Pancreas (tissue), 10 donors: ENCODE measurements around the gene OR4K13. TPM values are rescaled to one million over a fixed set of nuclear protein-coding genes. Genes with fewer than 3 reads are reported as not detected.

Experiments
- ATAC-seq, 4 donors: fragments of 200-7000 bp; cut with Tn5 transposase; one replicate each; pipeline versions ENCODE4 v1.8.0 to v1.9.1; 2020; ENCODE audit warnings: mild to moderate bottlenecking in 4 of 4, moderate library complexity in 4 of 4
- DNase-seq, 6 donors: peaks; one replicate each; pipeline ENCODE4 v3.0.0-alpha.2; 2020
- FAIRE-seq: peaks from 2 replicates; lab custom pipeline; 2012; peaks lifted over from hg19 to GRCh38; lab: Jason Lieb, UNC
- H3K27ac ChIP-seq, 4 donors: fragments of 200-600 bp; sonication (generic); 1 replicate in 3 of 4; 2 replicates in 1 of 4; pipeline versions ENCODE4 v1.5.0 to v1.8.0; 2020
- H3K27me3 ChIP-seq, 4 donors: fragments of 200-600 bp; one replicate each; pipeline ENCODE4 v1.8.0; 2021
- H3K36me3 ChIP-seq, 3 donors: fragments of 200-600 bp; sonication (generic) in 1 of 3; one replicate each; pipeline versions ENCODE4 v1.5.0 to v1.8.0; 2020 to 2021
- H3K4me1 ChIP-seq, 3 donors: fragments of 200-600 bp; one replicate each; pipeline ENCODE4 v1.8.0; 2021
- H3K4me3 ChIP-seq, 4 donors: fragments of 200-600 bp; sonication (generic) in 2 of 4; one replicate each; pipeline versions ENCODE4 v1.5.0 to v1.8.0; 2020 to 2021
- H3K9me3 ChIP-seq, 4 donors: fragments of 200-600 bp; one replicate each; pipeline ENCODE4 v1.8.0; 2021
- WGBS, 2 donors: extraction: QIAGEN DNeasy Blood & Tissue Kit; methylation state at CpG; one replicate each; pipeline ENCODE4 v1.1.7; 2013; 5-methylcytosine and 5-hydroxymethylcytosine counted together
- intact Hi-C, 3 donors: fragments of 100-400 bp; cut with DNase I; formaldehyde crosslinking; loops; one replicate each; pipeline versions ENCODE4 v1.11.1 to v1.14.2; 2022
- polyA plus RNA-seq, 2 donors: library from polyadenylated mRNA; stranded (reverse); fragments of 200-250 nt; gene quantifications; one replicate each; pipeline ENCODE4 v1.2.3, GENCODE V29; 2013
- total RNA-seq, 6 donors: library from RNA; stranded (reverse); fragmentation: NEBNext Ultra II Directional in 4 of 6; extraction: Animal tissue kit (Norgen Biotek cat#: 25700) in 4 of 6; gene quantifications; one replicate each; pipeline versions ENCODE4 v1.2.1 to v1.2.4, GENCODE V29; 2021 to 2023
- TF ChIP-seq, protein P1 (sequence below), 4 donors: fragments of 200-600 bp; sonication (generic) in 3 of 4; IDR thresholded peaks; one replicate each; pipeline versions ENCODE4 v1.5.0 to v1.8.0; 2021; ENCODE audit warnings: antibody characterized with exemption in 4 of 4
- donor health status: healthy with polysubstance abuse.
- donor health status: DM: no; HTN: no; CAD: no; lungs with moderate emphysema.
- donor health status: DM: no; HTN: no; CAD: no.
- donor health status: control.
- donor health status: control.
- donor health status: Bipolar disorder and iron deficiency.
- donor health status: DM: yes; HTN: yes; CAD: no.
- donor health status: DM: no; HTN: no; CAD: no.
- donor health status: DM: no; HTN: no; CAD: no.
- donor health status: DM: yes; HTN: yes; CAD: no.

The OR4K13 gene
- total and polyA plus RNA-seq, 8 donors: not detected

DNA sequence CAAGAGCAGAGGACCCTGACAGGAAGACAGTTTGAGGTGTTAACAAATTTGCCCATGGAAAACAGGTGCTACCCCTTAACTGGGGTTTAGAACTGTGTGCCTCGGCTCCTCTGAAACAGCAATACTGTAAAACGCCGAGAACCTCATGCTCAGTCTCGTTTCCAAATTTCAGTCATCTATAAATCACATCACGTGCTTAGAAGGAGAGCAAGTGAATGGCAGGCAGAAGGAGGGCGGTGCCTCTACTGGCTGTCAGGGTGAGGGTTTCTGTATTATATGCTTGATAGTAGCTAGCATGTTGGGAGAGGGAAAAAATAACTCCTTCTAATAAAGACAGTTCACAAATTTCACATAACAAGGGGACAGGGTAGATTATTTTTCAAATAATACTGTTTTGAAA lies 4.8 kb downstream of the OR4K13 start:
- no peak for FAIRE-seq
- intact Hi-C loops: no loop called here
- 64% methylated on average over 6 of the region's 6 CpGs for WGBS, 2 donors
- H3K9me3 ChIP-seq: no peaks in the 10 kb centered on the region
- no peak for DNase-seq
- H3K4me3 ChIP-seq: no peak overlapping the region
- no peaks in the 10 kb centered on the region for H3K4me1 ChIP-seq
- H3K27me3 ChIP-seq: no peaks in the 10 kb centered on the region
- TF ChIP-seq, protein P1, sequence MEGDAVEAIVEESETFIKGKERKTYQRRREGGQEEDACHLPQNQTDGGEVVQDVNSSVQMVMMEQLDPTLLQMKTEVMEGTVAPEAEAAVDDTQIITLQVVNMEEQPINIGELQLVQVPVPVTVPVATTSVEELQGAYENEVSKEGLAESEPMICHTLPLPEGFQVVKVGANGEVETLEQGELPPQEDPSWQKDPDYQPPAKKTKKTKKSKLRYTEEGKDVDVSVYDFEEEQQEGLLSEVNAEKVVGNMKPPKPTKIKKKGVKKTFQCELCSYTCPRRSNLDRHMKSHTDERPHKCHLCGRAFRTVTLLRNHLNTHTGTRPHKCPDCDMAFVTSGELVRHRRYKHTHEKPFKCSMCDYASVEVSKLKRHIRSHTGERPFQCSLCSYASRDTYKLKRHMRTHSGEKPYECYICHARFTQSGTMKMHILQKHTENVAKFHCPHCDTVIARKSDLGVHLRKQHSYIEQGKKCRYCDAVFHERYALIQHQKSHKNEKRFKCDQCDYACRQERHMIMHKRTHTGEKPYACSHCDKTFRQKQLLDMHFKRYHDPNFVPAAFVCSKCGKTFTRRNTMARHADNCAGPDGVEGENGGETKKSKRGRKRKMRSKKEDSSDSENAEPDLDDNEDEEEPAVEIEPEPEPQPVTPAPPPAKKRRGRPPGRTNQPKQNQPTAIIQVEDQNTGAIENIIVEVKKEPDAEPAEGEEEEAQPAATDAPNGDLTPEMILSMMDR (IDR thresholded peaks at IDR 0.05): no peak
- no peak for ATAC-seq
- no peak overlapping the region for H3K27ac ChIP-seq
- no peaks in the 10 kb centered on the region for H3K36me3 ChIP-seq

DNA sequence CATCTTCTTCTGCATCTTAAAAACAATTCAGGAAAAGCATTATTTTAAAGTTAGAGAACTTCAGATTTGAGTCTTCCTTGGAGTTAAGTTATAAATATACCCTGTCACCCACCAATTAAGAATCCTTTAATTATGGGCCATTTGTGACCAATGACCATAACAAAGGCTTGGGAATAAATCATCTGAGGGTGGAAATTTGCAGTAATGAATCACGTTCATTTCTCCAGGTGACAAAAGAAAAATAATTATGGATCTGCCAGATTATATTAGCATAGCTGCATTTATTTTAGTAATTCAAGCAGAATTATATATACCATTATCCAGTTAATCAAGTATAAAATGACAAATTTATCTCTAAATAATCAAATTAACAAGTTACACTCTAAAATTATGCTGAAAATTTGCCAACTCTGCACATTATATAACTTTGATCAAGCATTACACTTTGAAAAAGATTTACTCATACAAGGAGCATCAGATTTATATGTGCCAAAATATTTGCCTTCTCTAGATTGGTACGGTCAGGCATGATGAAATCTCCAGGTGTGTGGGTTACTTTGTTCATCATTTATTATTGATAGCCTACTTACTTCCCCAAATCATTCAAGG lies 16.5 kb downstream of the OR4K13 start, which contains the start of gene OR4K14:
Gene OR4K14, minus strand, starts transcription at position 51 of the 609 bp plus-strand sequence. CDS start 4,114 bp downstream, outside the sequence.
- intact Hi-C loops: no loop called here
- Histone ChIP-seq H3K36me3 (no peaks in the 10 kb centered on the region), H3K4me1 (no peaks in the 10 kb centered on the region), H3K4me3 (no peak within 1 kb of the TSS), H3K27ac (no peak within 1 kb of the TSS), H3K9me3 (no peaks in the 10 kb centered on the region), H3K27me3 (no peaks in the 10 kb centered on the region)
- 46 to 60% methylated on average over 2 of the region's 2 CpGs for WGBS, 2 donors
- DNase-seq (no peak), ATAC-seq (no peak), FAIRE-seq (peak; percentile 9)
- TF ChIP-seq, protein P1 (IDR thresholded peaks at IDR 0.05): no peak

DNA sequence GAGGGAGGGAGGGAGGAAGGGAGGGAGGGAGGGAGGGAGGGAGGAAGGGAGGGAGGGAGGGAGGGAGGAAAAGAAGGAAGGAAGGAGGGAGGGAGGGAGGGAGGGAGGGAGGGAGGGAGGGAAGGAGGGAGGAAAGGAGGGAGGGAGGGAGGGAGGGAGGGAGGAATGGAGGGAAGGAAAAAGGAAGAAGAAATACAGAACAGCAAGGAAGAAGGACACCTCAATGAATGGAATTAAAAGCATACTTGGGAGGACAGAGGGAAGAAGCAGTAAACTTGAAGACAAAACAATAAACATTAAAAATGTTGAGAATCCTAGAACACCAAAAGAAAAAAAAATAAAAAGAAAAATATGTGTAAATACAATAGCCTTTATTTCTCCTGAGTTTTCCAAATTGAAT lies 27.7 kb downstream of the OR4K13 start:
- intact Hi-C loops: no loop called here
- ATAC-seq (no peak), FAIRE-seq (no peak)

DNA sequence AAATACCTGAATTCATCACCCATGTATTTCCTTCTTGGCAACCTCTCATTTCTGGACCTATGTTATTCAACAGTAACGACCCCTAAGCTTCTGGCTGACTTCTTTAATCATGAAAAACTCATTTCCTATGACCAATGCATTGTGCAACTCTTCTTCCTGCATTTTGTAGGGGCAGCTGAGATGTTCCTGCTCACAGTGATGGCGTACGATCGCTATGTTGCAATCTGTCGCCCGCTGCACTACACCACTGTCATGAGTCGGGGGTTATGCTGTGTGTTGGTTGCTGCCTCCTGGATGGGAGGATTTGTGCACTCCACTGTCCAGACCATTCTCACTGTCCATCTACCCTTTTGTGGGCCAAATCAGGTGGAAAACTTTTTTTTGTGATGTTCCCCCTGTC lies 33.5 kb downstream of the OR4K13 start:
- ATAC-seq: no peak
- Histone ChIP-seq H3K4me3 (no peak overlapping the region), H3K27ac (no peak overlapping the region), H3K9me3 (no peaks in the 10 kb centered on the region), H3K36me3 (no peaks in the 10 kb centered on the region), H3K4me1 (no peaks in the 10 kb centered on the region), H3K27me3 (no peaks in the 10 kb centered on the region)
- intact Hi-C loops: no loop called here
- no peak for FAIRE-seq
- DNase-seq: no peak
- 66 to 67% methylated on average over 7 of the region's 7 CpGs for WGBS, 2 donors
- TF ChIP-seq, protein P1 (IDR thresholded peaks at IDR 0.05): no peak

More for the DNA sequence above, 27.7 kb downstream of the OR4K13 start:
- no peaks in the 10 kb centered on the region for H3K9me3 ChIP-seq
- TF ChIP-seq, protein P1 (IDR thresholded peaks at IDR 0.05): no peak
- H3K27me3 ChIP-seq: no peaks in the 10 kb centered on the region
- H3K27ac ChIP-seq: no peak overlapping the region
- no peaks in the 10 kb centered on the region for H3K36me3 ChIP-seq
- H3K4me1 ChIP-seq: no peaks in the 10 kb centered on the region
- DNase-seq: no peak
- H3K4me3 ChIP-seq: no peak overlapping the region

DNA sequence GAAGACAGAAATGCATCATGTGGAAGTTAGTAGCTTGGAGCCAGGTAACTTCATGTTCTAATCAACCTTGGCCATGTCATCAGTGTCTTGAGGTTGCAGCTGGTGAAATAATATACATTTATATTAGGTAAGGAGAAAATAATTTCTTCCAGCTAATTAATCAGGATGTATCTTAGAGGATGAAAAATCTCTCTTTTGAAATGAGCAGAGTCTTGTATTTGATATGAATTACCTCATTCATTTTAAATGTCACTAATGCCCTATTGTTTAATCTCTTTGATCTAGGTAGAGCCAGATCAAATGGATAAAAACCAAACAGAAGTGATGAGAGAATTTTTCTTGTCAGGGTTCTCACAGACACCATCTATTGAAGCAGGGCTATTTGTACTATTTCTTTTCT lies 34.0 kb downstream of the OR4K13 start, which contains the start of gene OR4Q2:
Gene OR4Q2, plus strand, starts transcription at position 301 of the 400 bp plus-strand sequence.
- FAIRE-seq (no peak), DNase-seq (no peak), ATAC-seq (no peak)
- H3K4me1 ChIP-seq: no peaks in the 10 kb centered on the region
- H3K27me3 ChIP-seq: no peaks in the 10 kb centered on the region
- TF ChIP-seq, protein P1 (IDR thresholded peaks at IDR 0.05): no peak
- intact Hi-C loops: no loop called here
- no peaks in the 10 kb centered on the region for H3K9me3 ChIP-seq
- H3K27ac ChIP-seq: no peak within 1 kb of the TSS
- H3K4me3 ChIP-seq: no peak within 1 kb of the TSS
- no peaks in the 10 kb centered on the region for H3K36me3 ChIP-seq
